Activated T-helper 9 cell treated with anti-CD3 and anti-CD28 coated beads, Interleukin-2, amount 50 U/mL, for 16 hours (primary cell): ENCODE data around the gene MAP1B.
"Not testable (repeated sequence)": the region's sequence is repeated elsewhere in the genome, so short reads cannot be mapped to it uniquely, and the experiment has no call there.

ENCODE experiments used
- DNase-seq: peaks from one replicate; pipeline ENCODE4 v3.0.0-alpha.2; 2020; ENCODE audit warnings: low read depth

MAP1B gene

DNA sequence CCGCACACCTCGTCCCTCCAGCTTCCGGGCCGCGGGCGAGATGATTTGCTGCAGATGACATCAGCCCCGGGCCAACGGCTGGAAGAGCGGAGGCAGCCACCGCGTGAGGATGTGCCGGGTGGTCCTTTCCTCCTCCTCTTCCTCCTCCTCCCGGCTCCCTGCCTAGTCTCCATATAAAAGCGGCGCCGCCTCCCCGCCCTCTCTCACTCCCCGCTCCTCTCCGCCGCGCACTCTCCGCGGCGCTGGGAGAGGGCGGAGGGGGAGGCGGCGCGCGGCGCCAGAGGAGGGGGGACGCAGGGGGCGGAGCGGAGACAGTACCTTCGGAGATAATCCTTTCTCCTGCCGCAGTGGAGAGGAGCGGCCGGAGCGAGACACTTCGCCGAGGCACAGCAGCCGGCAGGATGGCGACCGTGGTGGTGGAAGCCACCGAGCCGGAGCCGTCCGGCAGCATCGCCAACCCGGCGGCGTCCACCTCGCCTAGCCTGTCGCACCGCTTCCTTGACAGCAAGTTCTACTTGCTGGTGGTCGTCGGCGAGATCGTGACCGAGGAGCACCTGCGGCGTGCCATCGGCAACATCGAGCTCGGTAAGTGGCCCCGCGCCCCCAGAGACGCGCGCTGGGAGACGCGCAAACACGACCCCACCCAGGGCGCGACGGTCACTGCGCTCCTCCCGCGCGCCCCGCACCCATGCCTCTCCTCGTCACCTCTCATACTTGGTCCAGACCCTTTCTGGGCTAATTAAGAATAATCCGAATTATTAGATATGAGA, at the start of gene MAP1B:
TSS of gene MAP1B (plus strand) at position 345 of the 770 bp plus-strand sequence. CDS start at position 402, 57 bp downstream.
- no peak for DNase-seq

DNA sequence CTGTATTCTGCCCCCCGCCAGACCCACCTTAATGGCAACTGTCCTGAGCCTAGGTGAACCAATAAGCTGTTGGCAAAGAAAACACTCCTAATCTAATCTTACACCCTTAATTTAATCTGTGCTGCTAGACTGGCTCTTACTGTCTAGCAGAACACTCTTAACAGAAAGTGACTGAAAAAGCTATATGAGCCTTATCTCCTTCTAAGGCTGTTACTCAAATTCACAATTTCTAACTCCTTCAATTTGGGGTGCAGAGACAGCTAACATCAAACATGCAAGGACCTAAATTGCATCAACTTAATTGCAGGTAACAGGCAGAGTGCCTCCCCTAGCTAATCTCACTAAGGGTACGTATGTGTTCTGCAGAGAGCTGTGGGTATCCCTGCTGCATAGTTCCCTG, 49.5 kb upstream of the MAP1B start:
- no peak for DNase-seq

DNA sequence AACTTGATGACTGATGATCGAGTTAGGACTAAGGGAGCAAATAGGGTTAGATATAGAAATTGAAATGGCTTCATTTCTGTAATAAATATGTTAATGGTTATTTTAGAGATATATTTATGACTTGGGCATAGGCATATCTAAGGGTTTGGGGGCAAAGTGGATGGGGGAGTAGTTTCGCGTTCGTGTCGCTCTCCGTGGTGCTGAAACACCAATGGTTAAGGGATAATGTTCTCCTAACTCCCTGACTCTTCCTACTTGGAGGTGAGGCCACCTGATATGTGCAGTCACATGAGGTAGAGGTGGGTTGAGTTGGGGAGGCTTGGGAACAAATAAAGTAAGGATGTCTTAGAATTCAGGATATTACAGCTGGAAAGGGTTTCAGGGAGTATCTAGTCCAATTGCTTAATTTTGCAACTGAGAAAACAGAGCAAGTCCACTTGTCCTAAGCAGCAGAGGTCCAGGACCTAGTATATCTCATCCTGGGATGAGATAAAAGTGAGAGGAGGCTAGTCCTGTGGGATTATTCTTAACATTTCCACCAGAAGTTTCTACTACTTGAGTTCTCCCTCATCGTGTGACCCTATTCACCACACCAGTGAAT, 44.0 kb upstream of the MAP1B start:
- no peak for DNase-seq

- no peak for DNase-seq
Observed at GRCh38 chr5:72064801-72065570, 42.3 kb upstream of the MAP1B start.

DNA sequence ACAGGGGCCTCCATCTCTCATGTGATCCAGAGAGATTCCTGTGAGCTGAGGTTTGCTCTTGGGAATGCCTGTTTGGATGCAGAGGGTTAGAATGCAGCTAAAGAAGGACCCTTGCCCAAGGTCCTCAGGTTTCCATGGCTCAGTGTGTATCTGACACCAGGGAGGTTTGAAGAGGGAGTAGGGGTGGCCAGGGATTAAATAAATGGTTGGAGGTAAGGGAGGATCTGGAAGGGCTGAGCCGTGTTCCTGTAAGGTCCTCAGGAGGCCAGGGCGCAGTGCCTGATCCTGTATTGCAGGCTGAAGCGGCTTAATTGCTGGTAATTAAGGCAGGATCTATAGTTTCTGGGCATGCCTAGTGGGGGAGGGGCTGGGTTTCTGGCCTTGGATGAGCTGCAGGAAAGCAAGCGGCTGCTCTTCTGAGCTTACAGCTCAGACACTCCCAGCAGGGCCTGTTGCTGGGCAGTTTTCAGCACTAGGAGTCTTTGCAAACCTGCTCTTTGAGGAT, 41.5 kb upstream of the MAP1B start:
- DNase-seq: no peak

- no peak for DNase-seq
Observed at GRCh38 chr5:72066705-72067107, 40.6 kb upstream of the MAP1B start.

GRCh38 chr5:72067682-72068470, 39.4 kb upstream of the MAP1B start:
- no peak for DNase-seq

- no peak for DNase-seq
Observed at GRCh38 chr5:72070529-72070928, 36.7 kb upstream of the MAP1B start.

DNA sequence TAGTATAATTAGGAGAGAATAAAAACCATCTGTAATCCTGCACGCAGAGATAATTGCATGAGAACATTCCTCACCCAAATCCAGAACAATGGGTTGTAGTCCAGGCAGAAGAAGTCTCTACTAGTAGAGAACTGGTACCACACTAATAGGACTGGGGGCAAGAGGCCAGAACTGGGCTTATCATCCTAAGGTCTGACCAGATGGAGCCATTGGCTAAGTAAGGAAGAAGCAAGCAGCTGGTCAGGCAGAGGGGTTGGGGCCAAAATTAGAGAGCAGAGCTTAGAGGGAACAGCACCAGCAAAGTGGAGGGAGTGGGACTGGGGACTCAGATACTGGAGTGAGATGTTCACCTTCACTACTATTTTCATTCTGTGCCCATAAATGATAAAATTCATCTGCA, 35.4 kb upstream of the MAP1B start:
- no peak for DNase-seq

DNA sequence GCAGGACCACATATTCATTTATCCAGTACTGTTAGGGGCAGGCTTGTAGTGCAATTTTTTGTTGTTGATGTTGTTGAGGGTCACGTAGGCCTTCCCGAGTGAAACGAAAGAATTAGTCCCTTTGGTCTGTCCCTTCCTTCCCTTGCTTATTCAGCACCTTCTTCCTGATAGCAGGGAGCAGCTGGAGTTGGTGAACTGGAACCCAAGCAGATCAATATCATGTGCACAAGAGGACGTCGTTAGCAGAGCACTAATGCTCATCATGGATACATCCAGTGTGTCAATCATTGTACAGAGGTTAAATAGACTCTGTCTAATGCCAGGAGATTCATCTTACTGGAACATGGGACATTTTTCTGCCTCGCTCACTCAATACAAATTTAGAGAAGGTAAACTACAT, 33.0 kb upstream of the MAP1B start:
- DNase-seq: no peak

DNA sequence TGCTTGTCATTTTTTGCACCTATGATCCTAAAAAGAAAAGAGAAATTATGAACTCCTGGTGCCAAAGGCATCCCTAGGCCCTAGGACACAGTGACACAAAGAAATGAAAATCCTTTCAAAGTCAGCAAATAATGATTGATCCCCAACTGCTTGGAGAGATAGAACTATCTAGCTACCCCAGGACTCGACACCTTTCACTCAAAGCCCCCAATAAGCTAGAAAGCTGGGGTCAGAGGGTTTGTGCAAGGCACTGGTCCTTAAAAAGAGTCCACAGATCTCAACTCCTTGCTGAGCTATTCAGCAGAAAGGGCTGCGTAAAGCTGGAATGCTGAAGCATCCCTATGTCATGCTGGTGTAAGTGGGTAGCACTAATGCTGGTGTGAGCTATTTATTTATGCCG, 31.8 kb upstream of the MAP1B start:
- DNase-seq: no peak

- DNase-seq: no peak
Observed at GRCh38 chr5:72076621-72077300, 30.5 kb upstream of the MAP1B start.

- DNase-seq: no peak
Observed at GRCh38 chr5:72077390-72077789, 29.9 kb upstream of the MAP1B start.

DNA sequence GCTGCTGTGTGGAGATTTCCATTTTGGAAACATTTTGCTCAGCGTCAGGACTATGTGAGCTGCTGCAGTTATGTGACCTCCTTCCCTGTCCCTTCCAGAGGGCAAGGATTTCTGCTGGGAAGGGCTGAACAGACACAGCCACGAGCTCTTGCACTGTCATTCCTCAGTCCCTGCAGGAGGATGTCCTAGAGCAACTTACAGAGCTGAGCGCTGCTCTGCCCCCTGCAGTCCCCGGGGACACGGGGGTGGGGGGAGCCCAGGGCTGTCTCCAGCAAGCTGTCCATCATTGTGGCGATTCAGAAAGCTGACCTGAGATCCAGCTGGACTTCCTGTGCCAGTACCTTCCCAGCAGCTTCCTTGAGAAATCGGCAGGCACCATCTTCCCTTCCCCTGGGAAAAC, 28.0 kb upstream of the MAP1B start:
- DNase-seq: no peak

DNA sequence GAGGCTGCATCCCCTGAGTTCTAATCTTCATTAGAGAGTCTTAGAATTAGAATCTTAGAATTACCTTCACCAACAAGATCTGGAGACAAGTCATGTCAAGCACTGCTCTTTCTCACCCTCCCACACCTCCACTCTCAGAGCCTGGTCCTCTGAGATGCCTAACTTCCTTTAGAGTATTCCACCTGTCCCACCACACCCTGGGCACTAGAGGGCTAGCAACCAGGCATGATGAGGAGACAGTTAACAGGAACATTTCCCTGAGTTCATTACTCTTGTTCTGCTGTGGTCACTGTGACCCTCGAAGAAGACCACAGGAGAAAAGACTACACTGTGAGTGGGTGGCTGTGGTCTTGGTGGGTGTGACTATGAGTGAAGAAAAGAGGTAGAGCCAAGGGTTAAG, 25.2 kb upstream of the MAP1B start:
- no peak for DNase-seq

DNA sequence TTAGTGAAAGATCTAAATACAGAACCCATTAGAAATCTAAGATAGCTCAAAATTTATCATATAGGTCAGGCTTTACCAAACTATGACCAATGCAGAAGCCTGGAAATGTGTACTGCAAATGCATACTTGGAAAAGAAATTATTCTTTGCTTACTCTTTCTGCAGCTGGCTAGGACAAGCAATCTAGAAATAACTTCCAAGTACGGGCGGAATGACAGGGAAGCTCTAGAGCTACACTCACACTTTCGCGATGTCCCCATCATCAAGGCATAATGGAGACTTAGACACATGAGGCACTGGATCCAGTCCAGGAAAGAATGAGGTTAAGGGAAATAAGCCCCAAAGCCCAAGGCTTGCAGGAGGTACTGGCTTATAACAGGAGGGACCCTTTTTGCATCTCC, 22.4 kb upstream of the MAP1B start:
- no peak for DNase-seq

DNA sequence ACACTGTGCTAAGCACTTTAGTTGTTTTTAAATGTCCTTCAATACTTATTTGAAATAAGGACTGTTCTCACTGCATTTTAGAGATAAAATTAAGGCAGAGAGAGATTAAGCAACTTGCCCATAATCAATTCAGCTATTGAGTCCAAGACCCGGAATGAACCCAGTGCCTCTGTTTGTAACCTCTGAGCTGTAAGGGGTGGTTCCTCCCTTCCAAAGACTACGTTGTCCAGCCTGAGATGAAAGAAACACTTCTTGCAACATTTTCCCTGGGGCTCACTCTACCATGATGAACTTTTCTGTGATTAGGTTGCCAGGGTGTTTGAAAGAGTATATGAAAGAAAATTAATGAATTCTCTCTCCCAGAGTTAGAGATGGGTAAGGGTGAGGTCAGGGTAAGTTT, 22.0 kb upstream of the MAP1B start:
- DNase-seq: no peak

DNA sequence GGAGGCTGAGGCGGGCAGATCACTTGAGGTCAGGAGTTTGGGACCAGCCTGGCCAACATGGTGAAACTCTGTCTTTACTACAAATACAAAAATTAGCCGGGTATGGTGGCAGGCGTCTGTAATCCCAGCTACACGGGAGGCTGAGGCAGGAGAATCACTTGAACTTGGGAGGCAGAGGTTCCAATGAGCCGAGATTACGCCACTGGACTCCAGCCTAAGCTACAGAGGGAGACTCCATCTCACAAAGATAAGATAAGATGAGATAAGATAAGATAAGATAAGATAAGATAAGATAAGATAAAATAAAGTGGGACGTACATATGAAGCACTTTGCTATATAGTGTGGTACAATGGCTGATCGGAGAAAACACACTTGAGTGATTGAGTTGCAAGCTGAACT, 17.6 kb upstream of the MAP1B start:
- not testable (repeated sequence) for DNase-seq

DNA sequence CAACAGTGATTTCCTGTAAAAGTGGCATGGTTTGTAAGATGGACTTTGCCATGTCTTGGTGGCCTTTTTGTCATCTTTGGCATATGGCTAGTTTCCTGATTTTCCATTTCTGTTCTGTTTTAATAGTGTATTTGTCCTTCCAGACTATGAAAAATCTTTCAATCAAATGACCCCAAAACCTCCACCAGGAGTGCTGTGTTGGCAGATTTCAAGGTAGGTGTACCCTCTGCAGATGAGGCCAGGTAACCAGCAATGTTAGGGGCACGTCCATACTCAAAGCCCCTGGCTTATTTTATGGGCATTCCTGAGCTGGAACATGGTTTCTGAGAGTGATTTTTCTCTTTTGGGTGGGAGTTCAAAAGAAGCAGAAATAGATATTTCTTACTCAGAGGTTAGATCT, 15.2 kb upstream of the MAP1B start:
- no peak for DNase-seq

DNA sequence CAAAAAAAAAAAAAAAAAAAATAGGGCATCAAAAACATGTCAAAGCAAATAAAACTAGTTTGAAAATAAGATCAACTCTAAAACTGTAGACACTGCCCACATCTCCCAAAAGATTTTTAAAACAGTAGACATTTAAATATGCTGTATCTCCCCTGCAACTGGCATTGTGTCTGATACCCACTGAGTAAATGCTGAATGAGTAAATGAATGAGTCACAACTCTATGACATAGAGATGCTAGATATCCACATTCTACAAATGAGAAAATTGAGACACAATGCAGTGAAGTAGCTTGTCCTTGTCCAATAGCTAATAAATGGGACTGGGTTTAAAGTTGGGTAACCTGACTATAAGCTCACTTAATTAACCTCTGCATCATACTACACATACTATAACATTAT, 14.1 kb upstream of the MAP1B start:
- no peak for DNase-seq

GRCh38 chr5:72093824-72094223, 13.5 kb upstream of the MAP1B start:
- no peak for DNase-seq
